Measurements from ENCODE around the gene CTNNA3.

DNA sequence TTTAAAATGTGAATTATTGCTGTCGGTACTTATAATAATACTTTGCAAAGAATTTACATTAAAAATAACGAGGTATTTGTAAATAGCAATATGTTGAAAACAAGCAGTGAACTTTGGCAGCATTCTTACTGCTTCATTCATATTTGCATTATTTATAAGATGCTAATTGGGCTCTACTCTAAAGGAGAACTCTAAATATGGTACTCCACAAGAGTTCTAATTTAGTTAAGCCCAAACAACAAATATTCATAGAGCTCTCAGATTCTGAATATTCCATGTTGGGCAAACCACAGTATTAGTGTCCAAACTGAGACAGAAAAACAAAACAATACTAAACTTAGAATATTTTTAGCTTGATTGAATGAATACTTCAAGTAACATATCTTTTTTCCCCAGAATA, 1674.6 kb downstream of the CTNNA3 start:
- TF ChIP-seq, protein P1, sequence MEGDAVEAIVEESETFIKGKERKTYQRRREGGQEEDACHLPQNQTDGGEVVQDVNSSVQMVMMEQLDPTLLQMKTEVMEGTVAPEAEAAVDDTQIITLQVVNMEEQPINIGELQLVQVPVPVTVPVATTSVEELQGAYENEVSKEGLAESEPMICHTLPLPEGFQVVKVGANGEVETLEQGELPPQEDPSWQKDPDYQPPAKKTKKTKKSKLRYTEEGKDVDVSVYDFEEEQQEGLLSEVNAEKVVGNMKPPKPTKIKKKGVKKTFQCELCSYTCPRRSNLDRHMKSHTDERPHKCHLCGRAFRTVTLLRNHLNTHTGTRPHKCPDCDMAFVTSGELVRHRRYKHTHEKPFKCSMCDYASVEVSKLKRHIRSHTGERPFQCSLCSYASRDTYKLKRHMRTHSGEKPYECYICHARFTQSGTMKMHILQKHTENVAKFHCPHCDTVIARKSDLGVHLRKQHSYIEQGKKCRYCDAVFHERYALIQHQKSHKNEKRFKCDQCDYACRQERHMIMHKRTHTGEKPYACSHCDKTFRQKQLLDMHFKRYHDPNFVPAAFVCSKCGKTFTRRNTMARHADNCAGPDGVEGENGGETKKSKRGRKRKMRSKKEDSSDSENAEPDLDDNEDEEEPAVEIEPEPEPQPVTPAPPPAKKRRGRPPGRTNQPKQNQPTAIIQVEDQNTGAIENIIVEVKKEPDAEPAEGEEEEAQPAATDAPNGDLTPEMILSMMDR (IDR thresholded peaks at IDR 0.05; ENCODE audit: extremely low read depth in 1 of 2, insufficient read depth in 1 of 2, low read depth in 1 of 2, low read length in 2 of 2): no peak
- TF ChIP-seq MYC (IDR thresholded peaks at IDR 0.05; ENCODE audit: low read depth, low read length) (no peak), POLR2AphosphoS5 (IDR thresholded peaks at IDR 0.05; ENCODE audit: insufficient read depth, low read depth, low read length) (no peak), EZH2 (IDR thresholded peaks at IDR 0.05; ENCODE audit: borderline replicate concordance, low read depth, low read length, severe bottlenecking) (no peak), POLR2A (IDR thresholded peaks at IDR 0.05; ENCODE audit: low read depth, low read length) (no peak), JUN (IDR thresholded peaks at IDR 0.05; ENCODE audit: borderline replicate concordance, insufficient read depth, insufficient read length, low read depth) (no peak)
